ENCODE measurements around the gene TNIP2. TPM values are rescaled to one million over a fixed set of nuclear protein-coding genes. Genes with fewer than 3 reads are reported as not detected.

TNIP2 gene
- total and polyA plus RNA-seq, 4 donors, result 10.5 to 20.7 (median 13.5) TPM

DNA sequence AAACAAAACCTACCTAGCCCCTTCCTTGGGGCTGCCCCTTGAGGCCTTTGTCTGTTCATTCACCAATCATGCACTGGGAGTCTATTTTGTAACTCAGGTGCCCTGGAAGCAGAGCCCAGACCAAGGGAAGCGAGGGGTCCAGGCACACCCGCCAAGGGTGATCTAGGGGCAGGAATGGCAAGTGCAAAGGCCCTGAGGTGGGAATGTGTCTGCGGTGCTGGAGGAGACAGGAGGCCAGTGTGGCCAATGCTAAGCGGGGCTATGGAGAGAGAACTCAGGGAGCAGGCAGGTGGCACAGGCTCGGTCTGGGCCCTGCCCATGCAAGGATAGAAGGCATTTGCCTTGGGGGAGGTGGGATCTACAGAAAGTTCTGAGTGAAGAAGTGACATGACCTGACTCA is 33.2 kb upstream of the TNIP2 start:
- no peaks in the 10 kb centered on the region for H3K36me3 ChIP-seq (ENCODE audit: control insufficient read depth in 4 of 4, insufficient read depth in 3 of 4, low read depth in 1 of 4, low read length in 3 of 4)
- DNase-seq (ENCODE audit: low spot score), result no peak
- H3K9ac ChIP-seq (ENCODE audit: low read depth in 1 of 2, low read length in 2 of 2), result no peak overlapping the region
- H3K27ac ChIP-seq (ENCODE audit: low read depth in 1 of 2, low read length in 2 of 2), result no peak overlapping the region
- TF ChIP-seq FOXA1 (IDR thresholded peaks at IDR 0.05) (no peak), ATF3 (IDR thresholded peaks at IDR 0.05) (no peak), JUND (IDR thresholded peaks at IDR 0.05) (no peak), RAD21 (IDR thresholded peaks at IDR 0.05) (no peak), TAF1 (conservative IDR thresholded peaks at IDR 0.05) (no peak), EGR1 (IDR thresholded peaks at IDR 0.05; ENCODE audit: low read depth in 2 of 2) (no peak), NR2F2 (IDR thresholded peaks at IDR 0.05) (no peak), REST (IDR thresholded peaks at IDR 0.05) (no peak)
- H3K4me3 ChIP-seq (ENCODE audit: low read depth in 1 of 3, low read length in 3 of 3), result no peak overlapping the region
- H3K4me1 ChIP-seq (ENCODE audit: control insufficient read depth in 4 of 4, insufficient read depth in 4 of 4, low read length in 3 of 4), result peaks cover 30 to 53% (median 40%) of the 10 kb centered on the region in 4 donors
- 98% methylated on average over 5 of the region's 5 CpGs for WGBS
- H3K27me3 ChIP-seq (ENCODE audit: control insufficient read depth in 4 of 4, insufficient read depth in 4 of 4, low read length in 3 of 4), result no peaks in the 10 kb centered on the region
- H3K9me3 ChIP-seq (ENCODE audit: control insufficient read depth in 4 of 4, low read length in 3 of 4), result no peaks in the 10 kb centered on the region

DNA sequence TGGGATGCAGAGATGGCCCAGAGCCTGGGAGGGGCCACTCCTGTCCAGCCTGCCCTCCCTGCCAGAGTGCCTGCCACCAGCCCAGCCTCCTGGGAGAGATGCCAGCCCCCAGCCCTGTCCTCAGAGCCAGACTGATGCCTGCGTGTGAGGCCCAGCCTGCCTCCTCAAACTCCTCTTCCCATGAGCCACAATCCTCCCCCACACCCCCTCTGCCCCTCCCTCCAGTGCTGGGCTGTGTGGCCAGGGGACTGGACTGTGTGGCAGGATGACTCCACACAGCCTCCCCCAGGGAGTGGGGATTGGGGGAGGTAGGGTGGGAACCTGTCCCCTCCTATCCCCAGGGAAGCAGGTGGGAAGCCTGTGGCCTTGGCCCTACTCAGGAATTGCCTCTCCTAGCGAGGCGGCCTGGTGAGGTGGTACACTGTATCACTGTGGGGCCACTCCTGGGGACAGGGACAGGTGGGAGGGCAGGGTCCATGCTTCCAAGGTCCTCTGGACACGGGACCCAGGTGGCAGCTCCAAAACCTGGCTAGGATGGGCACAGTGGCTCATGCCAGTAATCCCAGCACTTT is 32.5 kb upstream of the TNIP2 start:
- Histone ChIP-seq H3K4me3 (ENCODE audit: low read depth in 1 of 3, low read length in 3 of 3) (no peak overlapping the region), H3K9ac (ENCODE audit: low read depth in 1 of 2, low read length in 2 of 2) (no peak overlapping the region), H3K27me3 (ENCODE audit: control insufficient read depth in 4 of 4, insufficient read depth in 4 of 4, low read length in 3 of 4) (no peaks in the 10 kb centered on the region), H3K4me1 (ENCODE audit: control insufficient read depth in 4 of 4, insufficient read depth in 4 of 4, low read length in 3 of 4) (peaks cover 27 to 45% (median 35%) of the 10 kb centered on the region in 4 donors), H3K36me3 (ENCODE audit: control insufficient read depth in 4 of 4, insufficient read depth in 3 of 4, low read depth in 1 of 4, low read length in 3 of 4) (no peaks in the 10 kb centered on the region), H3K9me3 (ENCODE audit: control insufficient read depth in 4 of 4, low read length in 3 of 4) (no peaks in the 10 kb centered on the region), H3K27ac (ENCODE audit: low read depth in 1 of 2, low read length in 2 of 2) (no peak overlapping the region)
- peak; percentile 32 for DNase-seq (ENCODE audit: low spot score)
- no peak for TF ChIP-seq GABPA (IDR thresholded peaks at IDR 0.05 in 1 of 2, conservative IDR thresholded peaks at IDR 0.05 in 1 of 2)
- TF ChIP-seq FOXA1 (IDR thresholded peaks at IDR 0.05), result no peak
- TF ChIP-seq YY1 (IDR thresholded peaks at IDR 0.05), result no peak
- TF ChIP-seq ZBTB33 (IDR thresholded peaks at IDR 0.05), result no peak
- no peak for TF ChIP-seq SP1 (IDR thresholded peaks at IDR 0.05)
- 64% methylated on average over 4 of the region's 4 CpGs for WGBS

DNA sequence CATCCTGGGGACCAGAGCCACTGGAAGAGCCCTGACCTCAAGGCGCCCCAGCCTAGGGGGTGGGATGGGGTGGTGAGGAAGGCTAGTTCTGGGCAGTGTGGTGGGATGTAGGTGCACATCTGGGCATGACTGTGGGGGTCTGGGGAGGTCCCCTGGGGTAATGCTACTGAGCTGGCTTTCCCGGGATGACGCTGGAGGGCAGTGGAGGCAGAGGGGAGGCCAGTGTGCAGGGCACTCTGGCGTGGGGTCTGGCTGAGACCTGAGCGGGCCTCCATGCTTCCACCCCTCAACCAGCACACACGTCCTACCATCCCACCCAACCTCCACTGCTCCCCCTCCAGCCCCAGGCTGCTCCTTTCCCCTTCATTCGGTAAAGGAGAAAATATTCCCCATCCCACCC is 32.0 kb upstream of the TNIP2 start:
- no peaks in the 10 kb centered on the region for H3K27me3 ChIP-seq (ENCODE audit: control insufficient read depth in 4 of 4, insufficient read depth in 4 of 4, low read length in 3 of 4)
- H3K27ac ChIP-seq (ENCODE audit: low read depth in 1 of 2, low read length in 2 of 2), result peak overlapping the region in 1 of 2 donors; percentile 52
- H3K9me3 ChIP-seq (ENCODE audit: control insufficient read depth in 4 of 4, low read length in 3 of 4), result no peaks in the 10 kb centered on the region
- DNase-seq (ENCODE audit: low spot score), result no peak
- H3K9ac ChIP-seq (ENCODE audit: low read depth in 1 of 2, low read length in 2 of 2), result no peak overlapping the region
- no peaks in the 10 kb centered on the region for H3K36me3 ChIP-seq (ENCODE audit: control insufficient read depth in 4 of 4, insufficient read depth in 3 of 4, low read depth in 1 of 4, low read length in 3 of 4)
- no peak overlapping the region for H3K4me3 ChIP-seq (ENCODE audit: low read depth in 1 of 3, low read length in 3 of 3)
- H3K4me1 ChIP-seq (ENCODE audit: control insufficient read depth in 4 of 4, insufficient read depth in 4 of 4, low read length in 3 of 4), result peaks cover 27 to 44% (median 34%) of the 10 kb centered on the region in 4 donors
- WGBS, result 90% methylated on average over 7 of the region's 7 CpGs
- TF ChIP-seq YY1 (IDR thresholded peaks at IDR 0.05), result no peak
- no peak for TF ChIP-seq JUND (IDR thresholded peaks at IDR 0.05)
- TF ChIP-seq MAX (IDR thresholded peaks at IDR 0.05), result no peak
- TF ChIP-seq HNF4A (conservative IDR thresholded peaks at IDR 0.05), result no peak
- no peak for TF ChIP-seq RAD21 (IDR thresholded peaks at IDR 0.05)
- TF ChIP-seq FOXA2 (IDR thresholded peaks at IDR 0.05), result no peak
- no peak for TF ChIP-seq FOXA1 (IDR thresholded peaks at IDR 0.05)
- TF ChIP-seq HNF4G (IDR thresholded peaks at IDR 0.05), result no peak
- no peak for TF ChIP-seq SP1 (IDR thresholded peaks at IDR 0.05)
- no peak for TF ChIP-seq NR2F2 (IDR thresholded peaks at IDR 0.05)
- no peak for TF ChIP-seq GABPA (IDR thresholded peaks at IDR 0.05 in 1 of 2, conservative IDR thresholded peaks at IDR 0.05 in 1 of 2)
- TF ChIP-seq ZBTB33 (IDR thresholded peaks at IDR 0.05), result no peak
- TF ChIP-seq ATF3 (IDR thresholded peaks at IDR 0.05), result no peak
- TF ChIP-seq, protein P1, sequence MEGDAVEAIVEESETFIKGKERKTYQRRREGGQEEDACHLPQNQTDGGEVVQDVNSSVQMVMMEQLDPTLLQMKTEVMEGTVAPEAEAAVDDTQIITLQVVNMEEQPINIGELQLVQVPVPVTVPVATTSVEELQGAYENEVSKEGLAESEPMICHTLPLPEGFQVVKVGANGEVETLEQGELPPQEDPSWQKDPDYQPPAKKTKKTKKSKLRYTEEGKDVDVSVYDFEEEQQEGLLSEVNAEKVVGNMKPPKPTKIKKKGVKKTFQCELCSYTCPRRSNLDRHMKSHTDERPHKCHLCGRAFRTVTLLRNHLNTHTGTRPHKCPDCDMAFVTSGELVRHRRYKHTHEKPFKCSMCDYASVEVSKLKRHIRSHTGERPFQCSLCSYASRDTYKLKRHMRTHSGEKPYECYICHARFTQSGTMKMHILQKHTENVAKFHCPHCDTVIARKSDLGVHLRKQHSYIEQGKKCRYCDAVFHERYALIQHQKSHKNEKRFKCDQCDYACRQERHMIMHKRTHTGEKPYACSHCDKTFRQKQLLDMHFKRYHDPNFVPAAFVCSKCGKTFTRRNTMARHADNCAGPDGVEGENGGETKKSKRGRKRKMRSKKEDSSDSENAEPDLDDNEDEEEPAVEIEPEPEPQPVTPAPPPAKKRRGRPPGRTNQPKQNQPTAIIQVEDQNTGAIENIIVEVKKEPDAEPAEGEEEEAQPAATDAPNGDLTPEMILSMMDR (IDR thresholded peaks at IDR 0.05; ENCODE audit: low read depth, low read length, missing input control), result no peak
